Fibroblast of lung (primary cell): ENCODE measurements around the gene EBF4. TPM values are rescaled to one million over a fixed set of nuclear protein-coding genes. Genes with fewer than 3 reads are reported as not detected.

ENCODE experiments used
- DNase-seq, 2 donors: peaks; one replicate each; pipeline versions ENCODE4 v3.0.0 to v3.0.0-alpha.2; 2010; ENCODE audit warnings: low read depth in 2 of 2
- H2AFZ ChIP-seq: 2 replicates; pipeline ENCODE4 v1.5.1; 2012; ENCODE audit warnings: low read length, control low read depth, inconsistent platforms
- H3K27ac ChIP-seq: 2 replicates; pipeline ENCODE4 v1.5.1; 2011; ENCODE audit warnings: low read length, control low read depth; ENCODE audit not compliant: insufficient read depth
- H3K27me3 ChIP-seq: 2 replicates; pipeline ENCODE4 v1.5.1; 2011; ENCODE audit warnings: mild to moderate bottlenecking, low read length; ENCODE audit not compliant: control insufficient read depth, insufficient read depth
- H3K36me3 ChIP-seq: 2 replicates; pipeline ENCODE4 v1.5.1; 2011; ENCODE audit warnings: low read length; ENCODE audit not compliant: control insufficient read depth, insufficient read depth
- H3K4me1 ChIP-seq: 2 replicates; pipeline ENCODE4 v1.5.1; 2011; ENCODE audit warnings: low read length; ENCODE audit not compliant: control insufficient read depth, insufficient read depth; ENCODE audit errors: extremely low read depth
- H3K4me2 ChIP-seq: 2 replicates; pipeline ENCODE4 v1.5.1; 2011; ENCODE audit warnings: low read length, control low read depth; ENCODE audit not compliant: insufficient read depth; ENCODE audit errors: extremely low read depth
- H3K4me3 ChIP-seq, 4 experiments: fragments of 200-600 bp in 1 of 4; sonication (generic) in 1 of 4; replicated peaks in 1 of 4; 2 replicates each; pipeline ENCODE4 v1.5.1; 2011 to 2016; ENCODE audit warnings: low read length in 4 of 4, low read depth in 3 of 4, mild to moderate bottlenecking in 3 of 4, control low read depth in 2 of 4, inconsistent platforms in 1 of 4, mixed read lengths in 1 of 4; ENCODE audit not compliant: insufficient read depth in 1 of 4; ENCODE audit errors: control extremely low read depth in 1 of 4
- H3K79me2 ChIP-seq: 2 replicates; pipeline ENCODE4 v1.5.1; 2012; ENCODE audit warnings: mild to moderate bottlenecking, low read length, inconsistent platforms; ENCODE audit not compliant: control insufficient read depth, insufficient read depth
- H3K9ac ChIP-seq: 2 replicates; pipeline ENCODE4 v1.5.1; 2011; ENCODE audit warnings: mild to moderate bottlenecking, low read length, control low read depth; ENCODE audit not compliant: insufficient read depth
- H3K9me3 ChIP-seq: 2 replicates; pipeline ENCODE4 v1.5.1; 2012; ENCODE audit warnings: low read depth, low read length; ENCODE audit not compliant: control insufficient read depth, insufficient read depth
- H4K20me1 ChIP-seq: 2 replicates; pipeline ENCODE4 v1.5.1; 2011; ENCODE audit warnings: low read length; ENCODE audit not compliant: control insufficient read depth, insufficient read depth; ENCODE audit errors: extremely low read depth
- EZH2 ChIP-seq: IDR thresholded peaks from 2 replicates; pipeline ENCODE4 v1.5.1; 2012; ENCODE audit warnings: low read length, control low read depth, mild to moderate bottlenecking; ENCODE audit errors: missing control alignments
- polyA plus RNA-seq, 2 donors: library from polyadenylated mRNA; depleted of rRNA in 1 of 2; stranded (reverse) in 1 of 2; unstranded in 1 of 2; fragments of >200 nt; gene quantifications; 2 replicates each; pipeline ENCODE4 v1.2.1, GENCODE V29; 2011 to 2012; ENCODE audit warnings: missing spikeins in 1 of 2
- total RNA-seq: library from RNA; depleted of rRNA; stranded (reverse); fragments of >200 nt; gene quantifications from 2 replicates; pipeline ENCODE4 v1.2.1, GENCODE V29; 2014
- TF ChIP-seq, protein P1 (sequence below), 2 donors: IDR thresholded peaks in 1 of 2; conservative IDR thresholded peaks in 1 of 2; 1 replicate in 1 of 2; 2 replicates in 1 of 2; pipeline ENCODE4 v1.5.1; 2011 to 2012; ENCODE audit warnings: low read length in 2 of 2, control low read depth in 1 of 2, inconsistent platforms in 1 of 2, low read depth in 1 of 2, mild to moderate bottlenecking in 1 of 2

The EBF4 gene
- total and polyA plus RNA-seq, 2 donors (not counting 1 experiment from before 2014, with no cell fraction given): 0.35 to 0.99 TPM

DNA sequence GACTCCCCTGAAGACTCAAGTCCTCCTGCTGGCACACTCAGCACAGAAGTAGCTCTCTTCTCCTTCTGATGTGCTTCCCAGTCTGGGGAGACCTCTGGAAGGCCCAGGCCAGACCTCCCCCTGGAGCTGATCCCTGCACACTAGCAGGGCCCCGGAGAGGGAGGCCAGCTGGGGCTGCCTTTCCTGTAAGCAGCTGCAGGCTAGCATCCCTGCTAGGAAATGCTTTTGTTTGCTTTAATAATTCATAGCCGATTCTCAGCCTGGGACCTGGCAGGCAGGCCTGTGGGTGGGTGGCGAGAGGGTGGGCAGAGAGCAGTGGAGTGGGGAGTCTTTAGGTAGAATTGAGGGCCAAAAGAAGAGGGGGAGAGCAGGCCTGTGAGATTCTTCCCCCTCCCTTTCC lies 5.2 kb downstream of the EBF4 start:
- Histone ChIP-seq H3K4me2 (no peak overlapping the region), H3K9me3 (no peaks in the 10 kb centered on the region), H3K36me3 (no peaks in the 10 kb centered on the region), H3K79me2 (no peaks in the 10 kb centered on the region), H3K27ac (no peak overlapping the region), H2AFZ (no peak overlapping the region), H3K27me3 (peaks cover 41% of the 10 kb centered on the region), H3K4me1 (no peaks in the 10 kb centered on the region), H3K4me3 (no peak overlapping the region), H4K20me1 (no peaks in the 10 kb centered on the region), H3K9ac (no peak overlapping the region)
- no peak for TF ChIP-seq EZH2
- TF ChIP-seq, protein P1, sequence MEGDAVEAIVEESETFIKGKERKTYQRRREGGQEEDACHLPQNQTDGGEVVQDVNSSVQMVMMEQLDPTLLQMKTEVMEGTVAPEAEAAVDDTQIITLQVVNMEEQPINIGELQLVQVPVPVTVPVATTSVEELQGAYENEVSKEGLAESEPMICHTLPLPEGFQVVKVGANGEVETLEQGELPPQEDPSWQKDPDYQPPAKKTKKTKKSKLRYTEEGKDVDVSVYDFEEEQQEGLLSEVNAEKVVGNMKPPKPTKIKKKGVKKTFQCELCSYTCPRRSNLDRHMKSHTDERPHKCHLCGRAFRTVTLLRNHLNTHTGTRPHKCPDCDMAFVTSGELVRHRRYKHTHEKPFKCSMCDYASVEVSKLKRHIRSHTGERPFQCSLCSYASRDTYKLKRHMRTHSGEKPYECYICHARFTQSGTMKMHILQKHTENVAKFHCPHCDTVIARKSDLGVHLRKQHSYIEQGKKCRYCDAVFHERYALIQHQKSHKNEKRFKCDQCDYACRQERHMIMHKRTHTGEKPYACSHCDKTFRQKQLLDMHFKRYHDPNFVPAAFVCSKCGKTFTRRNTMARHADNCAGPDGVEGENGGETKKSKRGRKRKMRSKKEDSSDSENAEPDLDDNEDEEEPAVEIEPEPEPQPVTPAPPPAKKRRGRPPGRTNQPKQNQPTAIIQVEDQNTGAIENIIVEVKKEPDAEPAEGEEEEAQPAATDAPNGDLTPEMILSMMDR (conservative IDR thresholded peaks at IDR 0.05 in 1 of 2, IDR thresholded peaks at IDR 0.05 in 1 of 2; ENCODE audit: low read depth in 1 of 2, low read length in 2 of 2): no peak
- no peak for DNase-seq

DNA sequence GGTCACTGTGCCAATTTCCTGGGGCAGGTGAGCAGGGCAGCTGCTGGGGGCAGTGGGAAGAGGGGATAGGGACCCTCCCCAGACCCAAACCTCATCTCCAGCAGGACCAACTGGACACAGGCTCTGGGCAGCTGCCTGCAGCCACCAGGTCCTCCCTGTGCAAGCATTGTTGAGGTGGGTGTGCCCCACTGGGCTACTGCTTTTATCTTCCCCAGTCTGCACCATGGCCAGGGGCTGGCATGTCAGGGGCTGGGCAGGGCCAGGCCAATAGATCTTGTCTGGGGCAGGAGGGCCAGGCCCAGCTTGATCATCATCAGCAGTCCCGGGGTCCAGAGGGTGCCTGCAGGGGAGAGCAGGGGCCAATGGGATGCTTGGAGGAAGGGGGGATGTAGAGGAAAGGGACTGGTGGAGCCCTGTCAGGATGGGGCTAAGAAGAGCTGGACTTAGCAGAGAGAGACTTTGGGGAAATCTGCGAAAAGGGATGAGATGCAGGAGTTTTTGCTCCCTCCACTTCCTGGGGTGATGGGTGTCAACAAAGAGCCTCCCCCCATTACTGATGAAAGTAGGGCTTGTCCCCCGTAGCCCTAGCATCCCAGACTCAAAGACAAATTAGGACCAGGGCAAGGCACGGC lies 5.7 kb downstream of the EBF4 start:
- no peak overlapping the region for H3K27ac ChIP-seq
- H3K4me2 ChIP-seq: no peak overlapping the region
- no peaks in the 10 kb centered on the region for H4K20me1 ChIP-seq
- no peak overlapping the region for H3K4me3 ChIP-seq
- no peaks in the 10 kb centered on the region for H3K79me2 ChIP-seq
- H3K4me1 ChIP-seq: no peaks in the 10 kb centered on the region
- no peak overlapping the region for H3K9ac ChIP-seq
- no peaks in the 10 kb centered on the region for H3K36me3 ChIP-seq
- no peaks in the 10 kb centered on the region for H3K9me3 ChIP-seq
- no peak overlapping the region for H2AFZ ChIP-seq
- TF ChIP-seq EZH2: no peak
- TF ChIP-seq, protein P1 (conservative IDR thresholded peaks at IDR 0.05 in 1 of 2, IDR thresholded peaks at IDR 0.05 in 1 of 2; ENCODE audit: low read depth in 1 of 2, low read length in 2 of 2): no peak
- no peak for DNase-seq
- peaks cover 41% of the 10 kb centered on the region for H3K27me3 ChIP-seq

DNA sequence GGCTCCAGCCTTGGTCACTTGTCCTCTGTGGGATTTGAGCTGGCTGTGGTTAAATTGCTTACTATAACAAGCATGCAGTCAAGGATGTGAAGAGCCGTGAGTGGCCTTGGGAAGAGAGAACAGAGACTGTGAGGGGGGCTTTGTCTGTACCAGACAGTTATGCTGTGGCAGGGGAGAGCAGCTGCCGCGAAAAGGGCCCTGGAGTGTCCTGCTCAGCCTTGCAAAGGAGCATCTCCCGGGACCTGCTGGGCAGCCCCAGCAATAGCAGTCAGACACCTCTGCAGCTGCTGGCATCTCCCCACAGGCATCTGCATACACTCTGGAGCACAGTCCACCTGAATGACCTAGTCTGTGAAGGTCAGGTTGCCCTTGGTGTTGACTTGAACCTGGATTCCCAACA lies 6.3 kb downstream of the EBF4 start:
- H3K9ac ChIP-seq: no peak overlapping the region
- TF ChIP-seq, protein P1 (conservative IDR thresholded peaks at IDR 0.05 in 1 of 2, IDR thresholded peaks at IDR 0.05 in 1 of 2; ENCODE audit: low read depth in 1 of 2, low read length in 2 of 2): no peak
- no peak for TF ChIP-seq EZH2
- H3K4me2 ChIP-seq: no peak overlapping the region
- H3K27ac ChIP-seq: no peak overlapping the region
- H3K79me2 ChIP-seq: no peaks in the 10 kb centered on the region
- no peaks in the 10 kb centered on the region for H3K9me3 ChIP-seq
- H3K4me3 ChIP-seq: no peak overlapping the region
- H3K27me3 ChIP-seq: peaks cover 36% of the 10 kb centered on the region
- H3K4me1 ChIP-seq: no peaks in the 10 kb centered on the region
- no peak overlapping the region for H2AFZ ChIP-seq
- no peaks in the 10 kb centered on the region for H4K20me1 ChIP-seq
- H3K36me3 ChIP-seq: no peaks in the 10 kb centered on the region
- no peak for DNase-seq
